K562 (cell line): ENCODE results near the gene CCP110. TPM values are rescaled to one million over a fixed set of nuclear protein-coding genes. Genes with fewer than 3 reads are reported as not detected.
A peak's percentile ranks its signal among the peaks of the same experiment; 100 is the strongest.

ENCODE experiments used
- ATAC-seq: fragments of 200-7000 bp; cut with Tn5 transposase; 3 replicates; pipeline ENCODE4 v1.9.1; 2020; ENCODE audit warnings: moderate library complexity
- BruUV-seq: library from RNA; stranded (reverse); fragments of 400-500 nt; replicated peaks from 2 replicates; lab custom pipeline; 2021; lab: Mats Ljungman, UMichigan
- CTCF ChIA-PET: fragments of 300-600 bp; formaldehyde crosslinking; extraction: SDS; loops from one replicate; lab custom pipeline; 2021; ENCODE audit warnings: low intra/inter-chr PET ratio; lab: Yijun Ruan, JAX
- POLR2A ChIA-PET: fragments of 300-600, 350-650 bp; sonication (Branson Sonifier 250); formaldehyde crosslinking; extraction: SDS; loops from one replicate; lab custom pipeline; 2021; ENCODE audit warnings: antibody characterized with exemption, inconsistent platforms; lab: Yijun Ruan, JAX
- DNase-seq, 4 experiments: peaks; one replicate each; pipeline versions ENCODE4 v3.0.0 to v3.0.0-alpha.2; 2011 to 2018; ENCODE audit warnings: low spot score in 3 of 4, mixed read lengths in 3 of 4; ENCODE audit errors: extremely low read depth in 1 of 4
- FAIRE-seq: peaks from 2 replicates; lab custom pipeline; 2011; peaks lifted over from hg19 to GRCh38; lab: Jason Lieb, UNC
- H2AFZ ChIP-seq: 2 replicates; pipeline ENCODE4 v1.6.0; 2011; ENCODE audit warnings: low read depth, low read length, control low read depth, inconsistent platforms
- H3K27ac ChIP-seq: fragments of 200-600 bp; 3 replicates; pipeline ENCODE4 v1.8.0; 2011; ENCODE audit warnings: low read depth, mild to moderate bottlenecking, control low read depth, inconsistent platforms, low read length, moderate library complexity, mixed read lengths; ENCODE audit errors: extremely low read depth
- H3K27me3 ChIP-seq, 2 experiments: fragments of 300-600 bp in 1 of 2; 2 replicates in 1 of 2; 3 replicates in 1 of 2; pipeline versions ENCODE4 v1.6.0 to v1.8.0; 2011; ENCODE audit warnings: inconsistent platforms in 2 of 2, low read length in 2 of 2, mild to moderate bottlenecking in 1 of 2, mixed read lengths in 1 of 2, moderate library complexity in 1 of 2; ENCODE audit not compliant: control insufficient read depth in 2 of 2, insufficient read depth in 2 of 2
- H3K36me3 ChIP-seq: fragments of 300-600 bp; 3 replicates; pipeline ENCODE4 v1.8.0; 2011; ENCODE audit warnings: mild to moderate bottlenecking, low read length, inconsistent platforms; ENCODE audit not compliant: control insufficient read depth, insufficient read depth
- H3K4me1 ChIP-seq, 2 experiments: fragments of 200-600 bp in 1 of 2; replicated peaks in 1 of 2; 2 replicates in 1 of 2; 3 replicates in 1 of 2; pipeline versions ENCODE4 v1.5.1 to v1.8.0; 2011; ENCODE audit warnings: inconsistent platforms in 2 of 2, low read length in 2 of 2, mild to moderate bottlenecking in 1 of 2, mixed read lengths in 1 of 2, moderate library complexity in 1 of 2; ENCODE audit not compliant: control insufficient read depth in 2 of 2, insufficient read depth in 2 of 2
- H3K4me2 ChIP-seq: 2 replicates; pipeline ENCODE4 v1.6.1; 2011; ENCODE audit warnings: low read length, control low read depth, inconsistent platforms, mixed read lengths; ENCODE audit not compliant: insufficient read depth
- H3K4me3 ChIP-seq: fragments of 200-600 bp; sonication (generic), shearing (Covaris generic); 2 replicates; pipeline ENCODE4 v1.5.1; 2016; ENCODE audit warnings: control low read depth, inconsistent platforms
- H3K79me2 ChIP-seq: fragments of 200-600 bp; 3 replicates; pipeline ENCODE4 v1.8.0; 2011; ENCODE audit warnings: low read length, inconsistent platforms; ENCODE audit not compliant: control insufficient read depth, insufficient read depth
- H3K9ac ChIP-seq, 2 experiments: 2 replicates each; pipeline versions ENCODE4 v1.6.0 to v1.6.1; 2011; ENCODE audit warnings: low read depth in 2 of 2, low read length in 2 of 2, control low read depth in 1 of 2, inconsistent platforms in 1 of 2, mild to moderate bottlenecking in 1 of 2, mixed read lengths in 1 of 2; ENCODE audit not compliant: insufficient read depth in 1 of 2
- H3K9me1 ChIP-seq: one replicate; pipeline ENCODE4 v1.6.0; 2011; ENCODE audit warnings: inconsistent platforms, mild to moderate bottlenecking, low read length, moderate library complexity; ENCODE audit not compliant: control insufficient read depth, insufficient read depth
- H3K9me3 ChIP-seq: replicated peaks from 2 replicates; pipeline ENCODE4 v1.5.1; 2011; ENCODE audit warnings: low read depth, low read length, inconsistent platforms; ENCODE audit not compliant: control insufficient read depth, insufficient read depth
- H4K20me1 ChIP-seq: replicated peaks from 2 replicates; pipeline ENCODE4 v1.6.1; 2011; ENCODE audit warnings: low read length, inconsistent platforms, mixed read lengths; ENCODE audit not compliant: control insufficient read depth, insufficient read depth
- CCAR2 ChIP-seq: fragments of 200-400 bp; formaldehyde crosslinking; IDR thresholded peaks from 2 replicates; pipeline ENCODE4 v1.6.1; 2017; ENCODE audit warnings: mild to moderate bottlenecking, low read depth, low read length
- CLOCK ChIP-seq: fragments of 250-450 bp; sonication (Bioruptor Pico); IDR thresholded peaks from 2 replicates; pipeline ENCODE4 v1.4.0; 2020; ENCODE audit warnings: mild to moderate bottlenecking, moderate library complexity, borderline replicate concordance
- DPF2 ChIP-seq: fragments of 450-650 bp; IDR thresholded peaks from 2 replicates; pipeline ENCODE4 v1.6.1; 2016
- E2F3 ChIP-seq: fragments of 250-450 bp; sonication (Bioruptor Pico); IDR thresholded peaks from 2 replicates; pipeline ENCODE4 v1.4.0; 2020; ENCODE audit warnings: mild to moderate bottlenecking
- ETS1 ChIP-seq: conservative IDR thresholded peaks from 2 replicates; pipeline ENCODE4 v1.6.1; 2011; ENCODE audit warnings: low read depth, mild to moderate bottlenecking, low read length; ENCODE audit not compliant: control insufficient read depth
- MLLT1 ChIP-seq, 2 experiments: fragments of 450-650 bp; IDR thresholded peaks; 2 replicates each; pipeline ENCODE4 v1.6.1; 2016
- MTF1 ChIP-seq: fragments of 250-450 bp; sonication (Bioruptor Pico); IDR thresholded peaks from 2 replicates; pipeline ENCODE4 v1.9.0; 2021; ENCODE audit warnings: moderate library complexity, mild to moderate bottlenecking, inconsistent platforms, borderline replicate concordance
- NCOA2 ChIP-seq, 2 experiments: fragments of 450-650 bp; IDR thresholded peaks; 2 replicates each; pipeline ENCODE4 v1.6.1; 2018; ENCODE audit warnings: mild to moderate bottlenecking in 2 of 2, moderate library complexity in 1 of 2; ENCODE audit not compliant: partially characterized antibody in 2 of 2
- NCOA4 ChIP-seq: fragments of 450-650 bp; IDR thresholded peaks from 2 replicates; pipeline ENCODE4 v1.6.1; 2018; ENCODE audit warnings: mild to moderate bottlenecking; ENCODE audit not compliant: partially characterized antibody
- PHF20 ChIP-seq: fragments of 450-650 bp; IDR thresholded peaks from 2 replicates; pipeline ENCODE4 v1.6.1; 2018; ENCODE audit not compliant: partially characterized antibody
- THRB ChIP-seq: fragments of 450-650 bp; formaldehyde crosslinking; conservative IDR thresholded peaks from 2 replicates; pipeline ENCODE4 v1.4.0; 2022; ENCODE audit warnings: mild to moderate bottlenecking, missing genetic modification characterization
- ZNF124 ChIP-seq: sonication (generic); formaldehyde crosslinking; IDR thresholded peaks from 2 replicates; pipeline ENCODE4 v1.8.1; 2022; ENCODE audit warnings: missing genetic modification reagents
- ZNF140 ChIP-seq: fragments of 250-450 bp; sonication (Bioruptor Pico); IDR thresholded peaks from 2 replicates; pipeline ENCODE4 v1.8.0; 2021; ENCODE audit warnings: moderate library complexity, mild to moderate bottlenecking, inconsistent platforms
- ZNF384 ChIP-seq: IDR thresholded peaks from 2 replicates; pipeline ENCODE4 v1.6.1; 2012; ENCODE audit warnings: low read depth, low read length, improper control_type of control experiment
- ZNF436 ChIP-seq: fragments of 250-450, 450-650 bp; sonication (Bioruptor Pico); formaldehyde crosslinking; IDR thresholded peaks from 2 replicates; pipeline ENCODE4 v1.7.0; 2020; ENCODE audit warnings: mild to moderate bottlenecking
- ZNF695 ChIP-seq: fragments of 450-650 bp; formaldehyde crosslinking; IDR thresholded peaks from 2 replicates; pipeline ENCODE4 v1.4.0; 2020; ENCODE audit warnings: mild to moderate bottlenecking, moderate library complexity
- WGBS: fragments of 100-300 bp; shearing (Covaris generic); methylation state at CpG from one replicate; pipeline ENCODE4 v1.1.6; 2016; ENCODE audit warnings: low coverage, mixed read lengths; ENCODE audit not compliant: insufficient coverage; ENCODE audit errors: missing lambda C conversion rate; 5-methylcytosine and 5-hydroxymethylcytosine counted together
- in situ Hi-C: fragments of 300-500 bp; cut with MboI; formaldehyde crosslinking; loops from 4 replicates; pipeline ENCODE4 v1.15.0; 2018; ENCODE audit warnings: inconsistent platforms, mixed read lengths
- intact Hi-C: fragments of 100-400 bp; cut with micrococcal nuclease; formaldehyde crosslinking; loops from 2 replicates; pipeline ENCODE4 v1.14.2; 2022
- polyA plus RNA-seq, 8 experiments: library from polyadenylated mRNA; depleted of rRNA in 4 of 8; stranded (reverse) in 5 of 8; unstranded in 3 of 8; fragments of >200 nt; fragmentation: Nextera tagmentation in 2 of 8; fragmentation: Illumina TruSeq in 1 of 8; extraction: Ambion mirVana in 2 of 8; extraction: Trizol in 1 of 8; gene quantifications; 2 replicates each; pipeline versions ENCODE4 v1.2.1 to v1.2.3, GENCODE V29; 2011 to 2014; ENCODE audit warnings: inconsistent platforms in 1 of 8, missing spikeins in 1 of 8
- total RNA-seq, 7 experiments: library from RNA; depleted of rRNA in 6 of 7; stranded (reverse); fragments of >200 nt in 6 of 7; fragmentation: Illumina TruSeq in 2 of 7; extraction: Trizol in 2 of 7; gene quantifications; 2 replicates each; pipeline versions ENCODE4 v1.2.1 to v1.2.3, GENCODE V29; 2011 to 2021; ENCODE audit warnings: low replicate concordance in 1 of 7

CCP110 gene
- total and polyA plus RNA-seq, 9 of the 15 experiments (the other 6 are each of a cell fraction or from before 2014, with no cell fraction given): 3.5 to 16.1 (median 12.1) TPM

- no peak for TF ChIP-seq ETS1
Measured at GRCh38 chr16:19522397-19522732, 1.4 kb upstream of the CCP110 start (continued).

- Histone ChIP-seq H3K79me2 (peaks cover 62% of the 10 kb centered on the region), H2AFZ (peak overlapping the region; percentile 72), H3K27ac (no peak overlapping the region), H3K4me2 (no peak overlapping the region), H3K4me3 (no peak overlapping the region), H3K4me1 (peaks cover 27 to 40% of the 10 kb centered on the region in 2 experiments; a peak in 4 of 5 replicates), H4K20me1 (no peaks in the 10 kb centered on the region), H3K36me3 (peaks cover 9% of the 10 kb centered on the region; the same call in 2 of the 3 replicates), H3K9ac (no peak overlapping the region), H3K9me1 (no peaks in the 10 kb centered on the region), H3K27me3 (no peaks in the 10 kb centered on the region), H3K9me3 (no peaks in the 10 kb centered on the region)
- ATAC-seq (no peak), FAIRE-seq (no peak), DNase-seq (no peak)
- intact Hi-C loops: loop anchor here (5.0 to 10.0 kb wide), 2 partner anchors 128 to 1150 kb away; no protein-coding TSS in a partner anchor
- WGBS: 72% methylated on average over 2 of the region's 2 CpGs
- POLR2A ChIA-PET: no interaction called here
- CTCF ChIA-PET: no interaction called here
- in situ Hi-C loops: no loop called here
- BruUV-seq: no TSS peak
- no peak for TF ChIP-seq THRB
- TF ChIP-seq ZNF695: no peak
- TF ChIP-seq PHF20: no peak
- no peak for TF ChIP-seq DPF2
- no peak for TF ChIP-seq ZNF436 (CRISPR knock-in tag)
- TF ChIP-seq ZNF124: no peak
- no peak for TF ChIP-seq CCAR2
- no peak for TF ChIP-seq MTF1 (CRISPR knock-in tag)
- no peak for TF ChIP-seq E2F3 (CRISPR knock-in tag)
- TF ChIP-seq CLOCK (CRISPR knock-in tag): no peak
- no peak for TF ChIP-seq NCOA4
- TF ChIP-seq ZNF384: no peak
- TF ChIP-seq MLLT1 (IDR thresholded peaks at IDR 0.05): no peak
- no peak for TF ChIP-seq ZNF140
- TF ChIP-seq NCOA2 (IDR thresholded peaks at IDR 0.05; ENCODE audit: partially characterized antibody in 2 of 2): no peak
Measured at GRCh38 chr16:19522760-19523159, 982 bp upstream of the CCP110 start.
